Activated naive CD4-positive, alpha-beta T cell treated with anti-CD3 and anti-CD28 coated beads for 36 hours (primary cell): ENCODE data around the gene RBP4. TPM values are rescaled to one million over a fixed set of nuclear protein-coding genes. Genes with fewer than 3 reads are reported as not detected.

Experiments used
- CTCF ChIA-PET: fragments of 350-600 bp; sonication (Branson Sonifier 250); formaldehyde crosslinking; loops from one replicate; lab custom pipeline; 2021; ENCODE audit warnings: antibody characterized with exemption; lab: Charles Lee
- DNase-seq: peaks from one replicate; pipeline ENCODE4 v3.0.0-alpha.2; 2020
- H3K27ac Mint-ChIP-seq: one replicate; pipeline ENCODE4 v1.8.0; 2021; ENCODE audit warnings: mild to moderate bottlenecking, mixed read lengths
- H3K27me3 Mint-ChIP-seq: one replicate; pipeline ENCODE4 v1.8.0; 2021; ENCODE audit warnings: low read depth, mixed read lengths
- H3K36me3 Mint-ChIP-seq: one replicate; pipeline ENCODE4 v1.8.0; 2021; ENCODE audit warnings: low read depth, mixed read lengths
- H3K4me1 Mint-ChIP-seq: one replicate; pipeline ENCODE4 v1.8.0; 2021; ENCODE audit warnings: low read depth, mixed read lengths
- H3K4me3 Mint-ChIP-seq: one replicate; pipeline ENCODE4 v1.8.0; 2021; ENCODE audit warnings: mild to moderate bottlenecking, moderate library complexity, mixed read lengths
- H3K9me3 Mint-ChIP-seq: one replicate; pipeline ENCODE4 v1.8.0; 2021; ENCODE audit warnings: mixed read lengths
- intact Hi-C: fragments of 100-400 bp; cut with micrococcal nuclease; formaldehyde crosslinking; loops from one replicate; pipeline ENCODE4 v1.15.1; 2023
- total RNA-seq, 2 experiments: library from RNA; stranded (reverse); gene quantifications; one replicate each; pipeline ENCODE4 v1.2.3, GENCODE V29; 2021

Gene RBP4
- total RNA-seq, 2 experiments from 2014 or later, result not detected

DNA sequence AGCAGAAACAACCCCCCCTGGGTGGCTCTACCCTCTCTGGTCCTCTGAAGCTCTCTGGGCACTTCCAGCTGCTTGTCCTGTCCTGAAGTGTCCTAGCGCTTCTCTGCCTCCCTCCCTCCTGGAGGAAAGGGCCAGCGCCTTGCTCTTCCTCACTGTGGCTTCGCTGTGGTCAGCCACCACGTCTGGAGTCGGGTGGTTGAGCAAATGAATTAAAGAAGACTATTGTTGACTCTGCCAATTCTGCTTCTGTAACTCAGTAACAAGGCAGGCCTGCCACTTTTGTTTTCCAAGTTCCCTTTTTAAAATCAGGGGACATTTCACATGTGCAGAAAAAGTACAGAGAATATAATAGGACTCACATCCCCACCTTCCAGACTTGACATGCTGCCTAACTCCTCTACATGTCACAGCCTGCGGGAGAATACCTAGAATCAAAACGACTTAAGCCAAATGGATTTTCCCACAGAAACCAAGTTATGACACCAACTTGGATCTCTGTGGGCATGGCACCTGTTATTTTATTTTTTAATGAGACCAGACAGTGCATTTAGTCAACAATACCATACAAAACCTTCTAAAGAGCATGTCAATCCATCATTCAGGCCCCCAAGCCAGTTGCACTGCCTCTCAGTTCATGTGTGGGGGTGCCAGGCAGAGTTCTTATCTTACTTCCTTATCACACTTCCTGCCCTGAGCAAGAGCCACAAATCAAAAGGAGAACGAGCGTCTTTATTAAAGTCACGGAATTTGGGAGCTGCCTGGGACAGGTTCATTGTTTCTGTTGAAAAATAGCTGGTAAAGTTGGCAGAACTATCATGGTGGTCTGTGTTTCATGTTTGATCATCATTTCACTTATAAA is 27.8 kb downstream of the RBP4 start:
- Mint-ChIP-seq H3K4me3 (no peak overlapping the region), H3K27ac (no peak overlapping the region), H3K9me3 (no peaks in the 10 kb centered on the region), H3K27me3 (peaks cover 18% of the 10 kb centered on the region), H3K36me3 (no peaks in the 10 kb centered on the region), H3K4me1 (peaks cover 6% of the 10 kb centered on the region)
- intact Hi-C loops, result no loop called here
- CTCF ChIA-PET, result no interaction called here
- no peak for DNase-seq

DNA sequence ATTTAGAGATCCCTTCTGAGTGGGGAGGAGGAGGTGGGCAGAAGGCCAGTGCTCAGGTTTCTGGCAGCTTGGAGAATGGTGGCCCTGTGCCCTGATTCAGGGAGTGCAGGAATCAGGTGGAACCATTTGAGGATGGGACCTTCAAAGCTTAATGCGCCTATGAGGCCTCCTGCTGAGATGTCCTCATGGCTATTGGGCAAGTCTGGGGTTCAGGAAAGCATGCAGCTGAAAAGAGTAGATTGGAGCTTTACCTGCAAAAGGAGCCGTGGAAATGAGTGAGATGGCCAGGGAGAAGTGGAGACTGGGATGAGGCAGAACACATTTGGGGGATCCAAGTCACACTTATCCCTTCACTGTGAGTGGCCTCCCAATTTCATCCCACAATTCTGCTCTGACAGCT is 28.4 kb downstream of the RBP4 start:
- Mint-ChIP-seq H3K36me3 (no peaks in the 10 kb centered on the region), H3K9me3 (no peaks in the 10 kb centered on the region), H3K27ac (no peak overlapping the region), H3K27me3 (peaks cover 25% of the 10 kb centered on the region), H3K4me3 (no peak overlapping the region), H3K4me1 (peaks cover 6% of the 10 kb centered on the region)
- DNase-seq, result no peak
- intact Hi-C loops, result no loop called here
- CTCF ChIA-PET, result no interaction called here

DNA sequence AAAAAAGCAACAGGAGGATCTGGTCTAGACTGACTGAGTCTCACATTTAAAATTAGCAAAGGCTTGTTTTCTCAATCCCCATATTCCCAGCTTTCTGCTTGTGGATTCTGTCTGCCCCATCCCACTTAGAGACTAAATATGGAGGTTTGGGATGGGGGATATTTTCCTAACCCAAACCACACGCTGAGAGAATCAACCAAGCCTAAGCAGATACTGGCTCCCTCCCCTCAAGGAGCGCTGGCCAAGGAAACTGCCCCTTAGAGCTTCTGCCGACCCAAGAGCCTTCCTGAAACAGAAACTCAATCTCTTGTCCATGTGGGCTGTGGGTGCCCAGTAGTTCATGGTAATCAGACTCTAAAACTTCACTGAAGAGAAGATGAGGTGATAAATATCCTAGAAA is 30.7 kb downstream of the RBP4 start:
- CTCF ChIA-PET, result no interaction called here
- no peaks in the 10 kb centered on the region for H3K9me3 Mint-ChIP-seq
- intact Hi-C loops, result no loop called here
- no peak overlapping the region for H3K4me3 Mint-ChIP-seq
- no peaks in the 10 kb centered on the region for H3K36me3 Mint-ChIP-seq
- DNase-seq, result no peak
- H3K4me1 Mint-ChIP-seq, result peaks cover 11% of the 10 kb centered on the region
- H3K27ac Mint-ChIP-seq, result no peak overlapping the region
- peaks cover 40% of the 10 kb centered on the region for H3K27me3 Mint-ChIP-seq

DNA sequence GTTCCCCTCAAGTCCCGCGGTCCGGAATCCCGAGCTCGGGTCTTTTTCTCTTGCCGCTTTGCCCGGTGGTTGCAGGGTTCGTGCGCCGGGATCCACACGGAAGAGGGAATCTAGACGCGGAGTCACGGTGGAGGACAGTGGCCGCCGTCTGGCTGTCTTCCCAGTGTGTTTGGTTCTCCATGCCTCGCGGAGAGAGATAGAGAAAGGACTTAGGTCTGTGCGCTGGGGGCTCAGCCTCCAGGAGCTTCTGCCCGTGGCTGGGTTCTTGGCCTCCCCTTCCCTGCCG is 33.0 kb downstream of the RBP4 start:
- no peaks in the 10 kb centered on the region for H3K36me3 Mint-ChIP-seq
- intact Hi-C loops, result no loop called here
- CTCF ChIA-PET, result no interaction called here
- H3K27ac Mint-ChIP-seq, result no peak overlapping the region
- DNase-seq, result no peak
- no peak overlapping the region for H3K4me3 Mint-ChIP-seq
- peaks cover 6% of the 10 kb centered on the region for H3K4me1 Mint-ChIP-seq
- peaks cover 47% of the 10 kb centered on the region for H3K27me3 Mint-ChIP-seq
- no peaks in the 10 kb centered on the region for H3K9me3 Mint-ChIP-seq

- Mint-ChIP-seq H3K27me3 (peaks cover 47% of the 10 kb centered on the region), H3K4me1 (peaks cover 5% of the 10 kb centered on the region), H3K36me3 (no peaks in the 10 kb centered on the region), H3K4me3 (no peak overlapping the region), H3K9me3 (no peaks in the 10 kb centered on the region), H3K27ac (no peak overlapping the region)
- intact Hi-C loops, result no loop called here
- CTCF ChIA-PET, result no interaction called here
- DNase-seq, result no peak
Measured at GRCh38 chr10:93567277-93568104, 33.5 kb downstream of the RBP4 start.

GRCh38 chr10:93566435-93567276 is 34.4 kb downstream of the RBP4 start, which contains the start of gene FFAR4:
Gene FFAR4, plus strand, starts transcription at chr10:93566665. Its CDS starts 56 bp downstream, at chr10:93566721.
- peaks cover 47% of the 10 kb centered on the region for H3K27me3 Mint-ChIP-seq
- intact Hi-C loops, result no loop called here
- H3K4me1 Mint-ChIP-seq, result peaks cover 5% of the 10 kb centered on the region
- DNase-seq, result no peak
- H3K27ac Mint-ChIP-seq, result no peak within 1 kb of the TSS
- H3K9me3 Mint-ChIP-seq, result no peaks in the 10 kb centered on the region
- no peaks in the 10 kb centered on the region for H3K36me3 Mint-ChIP-seq
- no peak within 1 kb of the TSS for H3K4me3 Mint-ChIP-seq
- CTCF ChIA-PET, result no interaction called here

- no peak overlapping the region for H3K27ac Mint-ChIP-seq
- no peaks in the 10 kb centered on the region for H3K9me3 Mint-ChIP-seq
- intact Hi-C loops, result no loop called here
- CTCF ChIA-PET, result no interaction called here
- H3K27me3 Mint-ChIP-seq, result peaks cover 40% of the 10 kb centered on the region
- no peak for DNase-seq
- H3K36me3 Mint-ChIP-seq, result no peaks in the 10 kb centered on the region
- no peak overlapping the region for H3K4me3 Mint-ChIP-seq
- peaks cover 5% of the 10 kb centered on the region for H3K4me1 Mint-ChIP-seq
Measured at GRCh38 chr10:93565446-93565845, 35.6 kb downstream of the RBP4 start.

DNA sequence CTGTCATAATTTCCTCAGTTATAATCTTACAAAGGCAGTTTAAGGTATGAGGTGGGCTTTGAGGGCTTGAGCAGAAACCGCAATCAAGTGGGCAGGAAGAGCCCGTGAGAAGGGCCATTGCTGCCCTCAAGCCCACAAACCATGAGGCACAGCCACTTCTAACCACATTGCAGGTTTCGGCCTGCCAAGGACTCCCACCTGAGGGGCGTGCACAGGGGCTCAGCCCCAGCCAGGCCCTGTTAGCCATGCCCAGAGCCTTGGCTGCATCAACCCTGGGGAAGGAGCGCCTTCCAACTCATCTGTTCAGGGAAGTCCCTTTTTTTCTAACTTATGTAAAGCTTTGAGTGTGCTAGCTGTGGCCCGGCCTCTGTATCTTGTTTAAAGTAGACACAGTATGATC is 40.5 kb downstream of the RBP4 start:
- H3K4me1 Mint-ChIP-seq, result no peaks in the 10 kb centered on the region
- peaks cover 16% of the 10 kb centered on the region for H3K27me3 Mint-ChIP-seq
- no peaks in the 10 kb centered on the region for H3K9me3 Mint-ChIP-seq
- H3K4me3 Mint-ChIP-seq, result no peak overlapping the region
- H3K27ac Mint-ChIP-seq, result no peak overlapping the region
- H3K36me3 Mint-ChIP-seq, result no peaks in the 10 kb centered on the region
- intact Hi-C loops, result no loop called here
- CTCF ChIA-PET, result interaction anchor here (0.6 kb wide), 1 partner anchor 267 kb away, joined by 3 read pairs; no protein-coding TSS in a partner anchor
- no peak for DNase-seq

DNA sequence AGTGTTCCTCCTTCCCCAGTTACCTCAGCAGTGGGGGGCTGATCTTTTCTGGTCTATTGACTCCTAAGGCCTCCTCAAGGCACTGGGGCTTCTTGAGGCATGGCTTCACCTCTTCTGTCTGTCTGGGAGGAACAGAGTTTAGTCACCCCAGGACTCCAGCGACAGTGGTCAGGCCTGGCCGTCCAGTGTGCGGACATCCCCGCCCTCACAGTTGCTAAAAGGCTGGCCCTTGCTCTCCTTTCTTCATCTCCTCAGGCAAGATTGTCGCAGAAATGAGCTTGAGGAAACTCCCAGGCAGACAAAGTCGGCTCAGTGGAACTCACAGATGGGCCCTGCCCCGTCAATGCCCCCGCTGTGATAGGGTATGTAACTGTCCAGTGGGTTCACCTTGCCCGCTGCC is 41.5 kb downstream of the RBP4 start:
- Mint-ChIP-seq H3K4me3 (no peak overlapping the region), H3K4me1 (no peaks in the 10 kb centered on the region), H3K27me3 (peaks cover 10% of the 10 kb centered on the region), H3K36me3 (no peaks in the 10 kb centered on the region), H3K9me3 (no peaks in the 10 kb centered on the region), H3K27ac (no peak overlapping the region)
- CTCF ChIA-PET, result no interaction called here
- no peak for DNase-seq
- intact Hi-C loops, result no loop called here

DNA sequence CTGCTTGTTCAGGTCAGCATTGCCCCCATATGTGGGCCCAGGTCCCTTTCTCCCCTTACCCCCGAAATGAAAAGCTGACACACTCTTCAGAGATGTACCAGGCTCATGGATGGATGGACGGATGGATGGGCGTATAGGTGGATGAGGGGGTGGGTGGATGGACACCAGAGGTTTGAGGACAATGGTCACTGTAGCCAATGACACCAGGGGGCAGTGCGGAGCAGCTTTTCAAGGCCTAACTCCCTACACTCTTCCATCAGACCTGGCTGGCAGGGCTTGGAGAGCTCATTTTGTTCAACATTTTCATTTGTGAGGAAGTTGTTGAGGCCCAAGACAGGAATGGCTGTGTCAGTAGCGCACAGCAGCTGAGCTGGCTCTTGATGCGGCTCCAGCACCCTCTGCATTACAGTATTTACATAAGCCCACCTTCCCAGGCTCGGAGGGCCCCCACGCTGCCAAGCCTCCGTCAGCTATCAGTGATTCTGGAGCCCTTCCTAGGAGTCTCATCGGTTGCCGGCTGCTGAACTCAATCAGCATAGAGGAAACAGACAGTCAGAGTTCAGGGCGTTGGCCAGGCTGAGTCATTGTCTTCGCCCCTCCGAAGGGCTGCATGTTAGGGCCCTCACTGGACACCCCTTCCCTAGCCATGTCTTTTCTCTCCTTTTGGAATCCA is 46.1 kb downstream of the RBP4 start:
- CTCF ChIA-PET, result interaction anchor here (0.6 to 1.8 kb wide), 15 partner anchors 9 to 886 kb away, joined by 3 to 5 read pairs (median 3); no protein-coding TSS in a partner anchor
- no peaks in the 10 kb centered on the region for H3K36me3 Mint-ChIP-seq
- DNase-seq, result peak; percentile 64
- H3K9me3 Mint-ChIP-seq, result no peaks in the 10 kb centered on the region
- intact Hi-C loops, result loop anchor here (1.0 kb wide), 3 partner anchors 125 to 304 kb away; no protein-coding TSS in a partner anchor
- H3K4me3 Mint-ChIP-seq, result no peak overlapping the region
- peaks cover 10% of the 10 kb centered on the region for H3K27me3 Mint-ChIP-seq
- no peak overlapping the region for H3K27ac Mint-ChIP-seq
- no peaks in the 10 kb centered on the region for H3K4me1 Mint-ChIP-seq

DNA sequence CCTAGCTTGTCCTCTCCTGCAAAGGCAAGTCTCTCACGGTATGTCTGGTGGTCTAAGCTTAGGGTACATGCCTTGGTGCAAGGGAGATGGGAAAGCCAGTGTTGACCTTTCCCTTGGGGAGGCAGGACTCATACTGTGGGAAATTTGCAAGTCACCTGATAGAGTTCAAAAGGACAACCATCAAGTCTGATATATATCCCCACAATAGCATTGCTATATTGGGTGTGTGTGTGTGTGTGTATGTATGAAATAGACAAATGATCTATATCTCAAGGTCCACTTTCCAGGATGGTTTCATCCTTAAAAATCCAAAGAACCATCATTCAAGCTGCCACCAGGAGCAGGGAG is 46.7 kb downstream of the RBP4 start:
- H3K9me3 Mint-ChIP-seq, result no peaks in the 10 kb centered on the region
- H3K4me3 Mint-ChIP-seq, result no peak overlapping the region
- H3K27me3 Mint-ChIP-seq, result peaks cover 7% of the 10 kb centered on the region
- DNase-seq, result no peak
- H3K27ac Mint-ChIP-seq, result no peak overlapping the region
- H3K4me1 Mint-ChIP-seq, result no peaks in the 10 kb centered on the region
- intact Hi-C loops, result loop anchor here (1.0 kb wide), 2 partner anchors 126 to 305 kb away; no protein-coding TSS in a partner anchor
- no peaks in the 10 kb centered on the region for H3K36me3 Mint-ChIP-seq
- CTCF ChIA-PET, result interaction anchor here (0.6 to 1.8 kb wide), 12 partner anchors 9 to 887 kb away, joined by 3 to 5 read pairs (median 4); no protein-coding TSS in a partner anchor
